ENCODE measurements around the gene VAV2. TPM values are rescaled to one million over a fixed set of nuclear protein-coding genes. Genes with fewer than 3 reads are reported as not detected.

VAV2 gene
- total and polyA plus RNA-seq, 2 of the 4 experiments (the other 2 are of a cell fraction): 10.8 to 13.4 TPM

GRCh38 chr9:133830310-133830709, 161.8 kb downstream of the VAV2 start:
- Histone ChIP-seq H3K4me3 (ENCODE audit: insufficient read depth, low read depth, low read length) (no peak overlapping the region), H3K18ac (ENCODE audit: low read depth, low read length) (no peak overlapping the region), H4K20me1 (ENCODE audit: insufficient read depth, low read length) (peaks cover 8% of the 10 kb centered on the region), H3K4me2 (ENCODE audit: low read depth, low read length) (no peak overlapping the region), H3K23ac (ENCODE audit: low read depth, low read length) (no peak overlapping the region), H3K79me1 (ENCODE audit: low read depth in 1 of 2, low read length in 2 of 2) (peaks cover 0 to 31% of the 10 kb centered on the region in 2 experiments; a peak in 3 of 4 replicates), H2BK5ac (ENCODE audit: low read depth, low read length, poor library complexity, severe bottlenecking) (no peak overlapping the region), H3K4me1 (ENCODE audit: control insufficient read depth, insufficient read depth, low read length) (peaks cover 14% of the 10 kb centered on the region), H4K5ac (ENCODE audit: low read depth, low read length) (no peak overlapping the region), H2BK20ac (ENCODE audit: low read depth, low read length) (no peak overlapping the region), H3K9me3 (ENCODE audit: control insufficient read depth, insufficient read depth, low read length) (no peaks in the 10 kb centered on the region), H3K56ac (ENCODE audit: extremely low read depth, insufficient read depth, low read length) (no peak overlapping the region), H3K27me3 (ENCODE audit: control insufficient read depth, insufficient read depth, low read length) (no peaks in the 10 kb centered on the region), H2BK15ac (ENCODE audit: low read depth, low read length) (no peak overlapping the region), H3K9me1 (ENCODE audit: insufficient read depth, low read length) (0 out of 2 replicates have a peak, but pooled peaks cover 11% of the 10 kb centered on the region), H3K14ac (replicated peaks; ENCODE audit: low read depth, low read length) (no peak overlapping the region), H4K91ac (ENCODE audit: insufficient read depth, low read depth, low read length) (no peak overlapping the region), H3K9ac (ENCODE audit: low read depth, low read length) (no peak overlapping the region), H2AK5ac (ENCODE audit: low read depth, low read length) (no peak overlapping the region), H2BK120ac (ENCODE audit: low read depth, low read length) (no peak overlapping the region), H3K36me3 (ENCODE audit: control insufficient read depth, insufficient read depth, low read length) (peaks cover 7% of the 10 kb centered on the region), H2AK9ac (replicated peaks; ENCODE audit: low read depth, low read length, poor library complexity) (no peak overlapping the region), H2AFZ (replicated peaks; ENCODE audit: low read length, poor library complexity) (no peak overlapping the region), H4K8ac (ENCODE audit: low read depth in 2 of 2, low read length in 2 of 2) (no peak overlapping the region), H3K27ac (ENCODE audit: insufficient read depth, low read length) (no peak overlapping the region), H3K4ac (ENCODE audit: low read depth, low read length) (no peak overlapping the region)
- no TSS peak for BruUV-seq (replicated peaks)
- POLR2A ChIA-PET (ENCODE audit: unreplicated experiment): no interaction called here
- in situ Hi-C loops (cut with MboI; ENCODE audit: low sequenced_read_pairs): no loop called here
- dilution Hi-C loops (cut with HindIII; ENCODE audit: low sequenced_read_pairs, unreplicated experiment): no loop called here
- DNase-seq (peak; percentile 16), ATAC-seq (ENCODE audit: low read depth) (no peak)
- CTCF ChIA-PET: interaction anchor here (1.2 kb wide), 1 partner anchor 10 kb away, joined by 4 read pairs; no protein-coding TSS in a partner anchor
- intact Hi-C loops (cut with micrococcal nuclease): no loop called here
- no peak for TF ChIP-seq CTCF (conservative IDR thresholded peaks at IDR 0.05; ENCODE audit: low read depth, low read length)
- no peak for TF ChIP-seq CEBPB (IDR thresholded peaks at IDR 0.05; ENCODE audit: low read depth, low read length)
- no peak for TF ChIP-seq BHLHE40 (IDR thresholded peaks at IDR 0.05; ENCODE audit: low read depth, low read length)
- TF ChIP-seq POLR2A (IDR thresholded peaks at IDR 0.05; ENCODE audit: low read depth, low read length): no peak
- no peak for TF ChIP-seq RAD21 (IDR thresholded peaks at IDR 0.05; ENCODE audit: low read length)
- no peak for TF ChIP-seq NFE2L2 (IDR thresholded peaks at IDR 0.05; ENCODE audit: low read depth, low read length)
- TF ChIP-seq MAZ (IDR thresholded peaks at IDR 0.05; ENCODE audit: borderline replicate concordance, low read depth, low read length): no peak
- TF ChIP-seq FOS (IDR thresholded peaks at IDR 0.05; ENCODE audit: low read depth, low read length): no peak
- no peak for TF ChIP-seq ELK1 (IDR thresholded peaks at IDR 0.05; ENCODE audit: borderline replicate concordance, low read depth, low read length)
- TF ChIP-seq MAFK (IDR thresholded peaks at IDR 0.05; ENCODE audit: low read depth, low read length): no peak
- no peak for TF ChIP-seq SMC3 (IDR thresholded peaks at IDR 0.05; ENCODE audit: low read depth, low read length)
- no peak for TF ChIP-seq RCOR1 (IDR thresholded peaks at IDR 0.05; ENCODE audit: insufficient replicate concordance, low read length)
- TF ChIP-seq RFX5 (IDR thresholded peaks at IDR 0.05; ENCODE audit: low read depth, low read length): no peak
- TF ChIP-seq USF2 (IDR thresholded peaks at IDR 0.05; ENCODE audit: low read depth, low read length): no peak
- TF ChIP-seq MXI1 (IDR thresholded peaks at IDR 0.05; ENCODE audit: borderline replicate concordance, low read depth, low read length): no peak
- no peak for TF ChIP-seq CHD1 (IDR thresholded peaks at IDR 0.05; ENCODE audit: low read depth, low read length)
- no CpG with 5 or more reads among the region's 6 CpGs for WGBS, 2 experiments (ENCODE audit: extremely low coverage in 2 of 2, insufficient read length in 1 of 2)
